IPS DF 4.7 (cell line): ENCODE measurements around the gene ARHGAP26.
"Not testable (repeated sequence)": the region's sequence is repeated elsewhere in the genome, so short reads cannot be mapped to it uniquely, and the experiment has no call there.

ENCODE experiments used
- DNase-seq: peaks from one replicate; pipeline ENCODE4 v3.0.0-alpha.2; 2013; ENCODE audit warnings: low spot score; ENCODE audit errors: extremely low read depth

The ARHGAP26 gene

GRCh38 chr5:143200781-143201398 lies 430.7 kb downstream of the ARHGAP26 start:
- DNase-seq = no peak

- DNase-seq = no peak
Measured at GRCh38 chr5:143201589-143201988, 431.4 kb downstream of the ARHGAP26 start.

- DNase-seq = not testable (repeated sequence)
Measured at GRCh38 chr5:143203301-143203956, 433.3 kb downstream of the ARHGAP26 start.

GRCh38 chr5:143204474-143205246 lies 434.5 kb downstream of the ARHGAP26 start:
- DNase-seq = no peak

GRCh38 chr5:143205386-143205785 lies 435.2 kb downstream of the ARHGAP26 start:
- DNase-seq = no peak

- no peak for DNase-seq
Measured at GRCh38 chr5:143205883-143206195, 435.7 kb downstream of the ARHGAP26 start.

- no peak for DNase-seq
Measured at GRCh38 chr5:143206196-143207053, 436.2 kb downstream of the ARHGAP26 start.

GRCh38 chr5:143207058-143207457 lies 436.9 kb downstream of the ARHGAP26 start:
- no peak for DNase-seq

GRCh38 chr5:143207563-143208364 lies 437.6 kb downstream of the ARHGAP26 start:
- no peak for DNase-seq

GRCh38 chr5:143208365-143208641 lies 438.1 kb downstream of the ARHGAP26 start:
- no peak for DNase-seq

- peak; percentile 33 for DNase-seq
Measured at GRCh38 chr5:143208781-143209510, 438.8 kb downstream of the ARHGAP26 start.

GRCh38 chr5:143209881-143210395 lies 439.8 kb downstream of the ARHGAP26 start:
- DNase-seq = no peak

- DNase-seq = no peak
Measured at GRCh38 chr5:143210576-143210975, 440.4 kb downstream of the ARHGAP26 start.

- no peak for DNase-seq
Measured at GRCh38 chr5:143212261-143212660, 442.1 kb downstream of the ARHGAP26 start.

- no peak for DNase-seq
Measured at GRCh38 chr5:143213231-143213850, 443.2 kb downstream of the ARHGAP26 start.

- no peak for DNase-seq
Measured at GRCh38 chr5:143213851-143214363, 443.7 kb downstream of the ARHGAP26 start.

- no peak for DNase-seq
Measured at GRCh38 chr5:143214458-143214857, 444.3 kb downstream of the ARHGAP26 start.

- no peak for DNase-seq
Measured at GRCh38 chr5:143214890-143215289, 444.7 kb downstream of the ARHGAP26 start.

GRCh38 chr5:143215690-143216089 lies 445.5 kb downstream of the ARHGAP26 start:
- no peak for DNase-seq
